ENCODE results near the gene EPS15. TPM values are rescaled to one million over a fixed set of nuclear protein-coding genes. Genes with fewer than 3 reads are reported as not detected.

Gene EPS15
- total and polyA plus RNA-seq, 2 of the 13 experiments (the other 11 are each of a cell fraction or from before 2014, with no cell fraction given) = 14.3 to 19.3 TPM

GRCh38 chr1:51519048-51519864, at the start of gene EPS15 (continued):
- TF ChIP-seq, protein P1, sequence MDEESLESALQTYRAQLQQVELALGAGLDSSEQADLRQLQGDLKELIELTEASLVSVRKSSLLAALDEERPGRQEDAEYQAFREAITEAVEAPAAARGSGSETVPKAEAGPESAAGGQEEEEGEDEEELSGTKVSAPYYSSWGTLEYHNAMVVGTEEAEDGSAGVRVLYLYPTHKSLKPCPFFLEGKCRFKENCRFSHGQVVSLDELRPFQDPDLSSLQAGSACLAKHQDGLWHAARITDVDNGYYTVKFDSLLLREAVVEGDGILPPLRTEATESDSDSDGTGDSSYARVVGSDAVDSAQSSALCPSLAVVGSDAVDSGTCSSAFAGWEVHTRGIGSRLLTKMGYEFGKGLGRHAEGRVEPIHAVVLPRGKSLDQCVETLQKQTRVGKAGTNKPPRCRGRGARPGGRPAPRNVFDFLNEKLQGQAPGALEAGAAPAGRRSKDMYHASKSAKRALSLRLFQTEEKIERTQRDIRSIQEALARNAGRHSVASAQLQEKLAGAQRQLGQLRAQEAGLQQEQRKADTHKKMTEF (CRISPR knock-in tag; IDR thresholded peaks at IDR 0.05) = peak; percentile 49; the same call in 1 of the 2 replicates
- TF ChIP-seq, protein P2, sequence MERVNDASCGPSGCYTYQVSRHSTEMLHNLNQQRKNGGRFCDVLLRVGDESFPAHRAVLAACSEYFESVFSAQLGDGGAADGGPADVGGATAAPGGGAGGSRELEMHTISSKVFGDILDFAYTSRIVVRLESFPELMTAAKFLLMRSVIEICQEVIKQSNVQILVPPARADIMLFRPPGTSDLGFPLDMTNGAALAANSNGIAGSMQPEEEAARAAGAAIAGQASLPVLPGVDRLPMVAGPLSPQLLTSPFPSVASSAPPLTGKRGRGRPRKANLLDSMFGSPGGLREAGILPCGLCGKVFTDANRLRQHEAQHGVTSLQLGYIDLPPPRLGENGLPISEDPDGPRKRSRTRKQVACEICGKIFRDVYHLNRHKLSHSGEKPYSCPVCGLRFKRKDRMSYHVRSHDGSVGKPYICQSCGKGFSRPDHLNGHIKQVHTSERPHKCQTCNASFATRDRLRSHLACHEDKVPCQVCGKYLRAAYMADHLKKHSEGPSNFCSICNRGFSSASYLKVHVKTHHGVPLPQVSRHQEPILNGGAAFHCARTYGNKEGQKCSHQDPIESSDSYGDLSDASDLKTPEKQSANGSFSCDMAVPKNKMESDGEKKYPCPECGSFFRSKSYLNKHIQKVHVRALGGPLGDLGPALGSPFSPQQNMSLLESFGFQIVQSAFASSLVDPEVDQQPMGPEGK (CRISPR knock-in tag; IDR thresholded peaks at IDR 0.05) = peak; percentile 61
- 0 out of 2 replicates have a peak, but pooled peaks have one; percentile 20 for TF ChIP-seq ZMYM4 (CRISPR knock-in tag; IDR thresholded peaks at IDR 0.05)
- peak; percentile 88 for TF ChIP-seq PHF8 (CRISPR knock-in tag; IDR thresholded peaks at IDR 0.05)
- peak; percentile 66 for TF ChIP-seq ZEB1 (IDR thresholded peaks at IDR 0.05; ENCODE audit: insufficient replicate concordance, low read depth)
- TF ChIP-seq RARA (CRISPR knock-in tag; IDR thresholded peaks at IDR 0.05) = peak; percentile 30
- TF ChIP-seq MYC (CRISPR knock-in tag; IDR thresholded peaks at IDR 0.05; ENCODE audit: borderline replicate concordance) = peak; percentile 65; the same call in 1 of the 2 replicates
- 0 out of 2 replicates have a peak, but pooled peaks have one; percentile 26 for TF ChIP-seq ZNF205 (CRISPR knock-in tag; IDR thresholded peaks at IDR 0.05)
- no peak for TF ChIP-seq ZKSCAN5 (CRISPR knock-in tag; IDR thresholded peaks at IDR 0.05)
- TF ChIP-seq CAMTA2 (CRISPR knock-in tag; IDR thresholded peaks at IDR 0.05; ENCODE audit: borderline replicate concordance) = no peak
- TF ChIP-seq JUNB (CRISPR knock-in tag; IDR thresholded peaks at IDR 0.05; ENCODE audit: borderline replicate concordance) = no peak
- TF ChIP-seq U2AF2 (IDR thresholded peaks at IDR 0.05; ENCODE audit: low read depth, low read length) = no peak
- TF ChIP-seq KLF15 (CRISPR knock-in tag; IDR thresholded peaks at IDR 0.05; ENCODE audit: borderline replicate concordance) = no peak
- TF ChIP-seq TSC22D2 (CRISPR knock-in tag; IDR thresholded peaks at IDR 0.05; ENCODE audit: borderline replicate concordance) = peak; percentile 12; the same call in 1 of the 2 replicates
- TF ChIP-seq FOXK1 (CRISPR knock-in tag; IDR thresholded peaks at IDR 0.05; ENCODE audit: borderline replicate concordance, low read depth) = 0 out of 2 replicates have a peak, but pooled peaks have one; percentile 20
- TF ChIP-seq, protein P3, sequence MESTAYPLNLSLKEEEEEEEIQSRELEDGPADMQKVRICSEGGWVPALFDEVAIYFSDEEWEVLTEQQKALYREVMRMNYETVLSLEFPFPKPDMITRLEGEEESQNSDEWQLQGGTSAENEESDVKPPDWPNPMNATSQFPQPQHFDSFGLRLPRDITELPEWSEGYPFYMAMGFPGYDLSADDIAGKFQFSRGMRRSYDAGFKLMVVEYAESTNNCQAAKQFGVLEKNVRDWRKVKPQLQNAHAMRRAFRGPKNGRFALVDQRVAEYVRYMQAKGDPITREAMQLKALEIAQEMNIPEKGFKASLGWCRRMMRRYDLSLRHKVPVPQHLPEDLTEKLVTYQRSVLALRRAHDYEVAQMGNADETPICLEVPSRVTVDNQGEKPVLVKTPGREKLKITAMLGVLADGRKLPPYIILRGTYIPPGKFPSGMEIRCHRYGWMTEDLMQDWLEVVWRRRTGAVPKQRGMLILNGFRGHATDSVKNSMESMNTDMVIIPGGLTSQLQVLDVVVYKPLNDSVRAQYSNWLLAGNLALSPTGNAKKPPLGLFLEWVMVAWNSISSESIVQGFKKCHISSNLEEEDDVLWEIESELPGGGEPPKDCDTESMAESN (CRISPR knock-in tag; conservative IDR thresholded peaks at IDR 0.05) = peak; percentile 71; the same call in 1 of the 2 replicates
- TF ChIP-seq AHR (CRISPR knock-in tag; IDR thresholded peaks at IDR 0.05) = peak; percentile 11; the same call in 1 of the 2 replicates
- TF ChIP-seq RAD21 (CRISPR knock-in tag; IDR thresholded peaks at IDR 0.05) = no peak
- TF ChIP-seq ARID3A (IDR thresholded peaks at IDR 0.05; ENCODE audit: low read depth, low read length) = peak; percentile 97
- peak; percentile 53; the same call in 1 of the 2 replicates for TF ChIP-seq DMAP1 (CRISPR knock-in tag; IDR thresholded peaks at IDR 0.05)
